ENCODE measurements around the gene WRAP53.

The WRAP53 gene

GRCh38 chr17:7712111-7712771 is 24.0 kb downstream of the WRAP53 start:
- Mint-ChIP-seq H3K27ac (no peak overlapping the region), H3K9me3 (ENCODE audit: low read depth) (no peaks in the 10 kb centered on the region), H3K4me1 (ENCODE audit: low read depth) (peaks cover 22% of the 10 kb centered on the region), H3K36me3 (peaks cover 3% of the 10 kb centered on the region), H3K4me3 (no peak overlapping the region), H3K27me3 (peaks cover 21% of the 10 kb centered on the region)

GRCh38 chr17:7713782-7714181 is 25.5 kb downstream of the WRAP53 start:
- no peaks in the 10 kb centered on the region for H3K9me3 Mint-ChIP-seq (ENCODE audit: low read depth)
- peaks cover 33% of the 10 kb centered on the region for H3K4me1 Mint-ChIP-seq (ENCODE audit: low read depth)
- no peak overlapping the region for H3K27ac Mint-ChIP-seq
- H3K4me3 Mint-ChIP-seq: no peak overlapping the region
- H3K27me3 Mint-ChIP-seq: peaks cover 28% of the 10 kb centered on the region
- peaks cover 3% of the 10 kb centered on the region for H3K36me3 Mint-ChIP-seq

- Mint-ChIP-seq H3K9me3 (ENCODE audit: low read depth) (no peaks in the 10 kb centered on the region), H3K27ac (no peak overlapping the region), H3K27me3 (peaks cover 29% of the 10 kb centered on the region), H3K4me3 (no peak overlapping the region), H3K36me3 (peaks cover 3% of the 10 kb centered on the region), H3K4me1 (ENCODE audit: low read depth) (peaks cover 31% of the 10 kb centered on the region)
Measured at GRCh38 chr17:7714721-7715594, 26.7 kb downstream of the WRAP53 start.

- H3K27me3 Mint-ChIP-seq: peaks cover 33% of the 10 kb centered on the region
- H3K27ac Mint-ChIP-seq: no peak overlapping the region
- peaks cover 22% of the 10 kb centered on the region for H3K4me1 Mint-ChIP-seq (ENCODE audit: low read depth)
- H3K9me3 Mint-ChIP-seq (ENCODE audit: low read depth): no peaks in the 10 kb centered on the region
- peak overlapping the region; percentile 74 for H3K4me3 Mint-ChIP-seq
- peaks cover 3% of the 10 kb centered on the region for H3K36me3 Mint-ChIP-seq
Measured at GRCh38 chr17:7715936-7716886, 27.9 kb downstream of the WRAP53 start.

- H3K27ac Mint-ChIP-seq: no peak within 1 kb of the TSS
- peak within 1 kb of the TSS; percentile 80 for H3K4me3 Mint-ChIP-seq
- no peaks in the 10 kb centered on the region for H3K36me3 Mint-ChIP-seq
- peaks cover 20% of the 10 kb centered on the region for H3K4me1 Mint-ChIP-seq (ENCODE audit: low read depth)
- H3K9me3 Mint-ChIP-seq (ENCODE audit: low read depth): no peaks in the 10 kb centered on the region
- peaks cover 29% of the 10 kb centered on the region for H3K27me3 Mint-ChIP-seq
Measured at GRCh38 chr17:7716901-7717755, 28.9 kb downstream of the WRAP53 start, which contains the start of gene DNAH2. DNAH2 (plus strand) TSS chr17:7717744; CDS start chr17:7719735, 1,991 bp downstream.

DNA sequence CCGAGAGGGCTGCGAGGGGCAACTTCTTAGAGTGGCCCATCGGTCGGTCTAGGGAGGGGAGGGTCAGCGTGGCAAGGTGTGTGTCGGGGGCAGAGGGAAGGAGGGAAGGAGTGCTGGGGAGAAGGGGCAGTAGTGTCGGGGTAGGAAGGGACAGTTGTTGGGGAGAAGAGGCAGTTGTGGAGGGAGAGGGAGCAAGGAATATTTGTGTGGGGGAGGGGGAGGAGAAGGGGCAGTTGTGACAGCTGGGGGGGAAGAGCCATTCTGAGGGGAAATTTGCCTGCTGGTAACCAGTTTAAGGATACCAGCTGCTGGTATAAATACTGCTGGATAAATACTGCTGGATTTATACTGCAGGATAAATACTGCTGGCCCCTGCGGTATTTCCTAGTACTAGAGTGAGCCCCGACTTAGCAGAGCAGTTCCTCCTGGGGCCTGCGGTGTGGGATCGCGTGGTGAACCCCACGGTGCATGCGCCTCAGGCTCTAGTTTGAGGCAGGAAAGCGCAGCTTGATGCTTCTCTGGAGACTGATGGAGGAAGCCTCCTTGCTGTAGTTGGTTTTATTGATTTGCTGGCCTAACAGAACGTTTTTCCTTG is 29.6 kb downstream of the WRAP53 start:
- H3K4me3 Mint-ChIP-seq: peak overlapping the region; percentile 80
- peaks cover 31% of the 10 kb centered on the region for H3K27me3 Mint-ChIP-seq
- no peaks in the 10 kb centered on the region for H3K36me3 Mint-ChIP-seq
- no peak overlapping the region for H3K27ac Mint-ChIP-seq
- H3K9me3 Mint-ChIP-seq (ENCODE audit: low read depth): no peaks in the 10 kb centered on the region
- peaks cover 18% of the 10 kb centered on the region for H3K4me1 Mint-ChIP-seq (ENCODE audit: low read depth)

DNA sequence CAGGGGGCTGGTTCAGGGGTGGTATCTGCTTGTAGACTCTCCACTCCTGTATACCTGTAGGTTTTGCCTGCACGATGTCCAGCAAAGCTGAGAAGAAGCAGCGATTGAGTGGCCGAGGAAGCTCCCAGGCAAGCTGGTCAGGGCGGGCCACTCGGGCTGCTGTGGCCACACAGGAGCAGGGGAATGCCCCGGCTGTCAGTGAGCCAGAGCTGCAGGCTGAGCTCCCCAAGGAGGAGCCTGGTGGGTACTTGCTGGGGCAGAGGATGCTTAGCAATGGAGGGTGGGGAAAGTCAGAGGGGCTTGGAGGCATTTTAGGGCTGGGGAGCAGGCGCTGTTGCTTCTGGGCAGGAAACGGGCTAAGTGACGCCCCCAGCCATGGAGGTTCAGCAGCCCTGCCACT is 31.4 kb downstream of the WRAP53 start:
- Mint-ChIP-seq H3K36me3 (no peaks in the 10 kb centered on the region), H3K27me3 (peaks cover 31% of the 10 kb centered on the region), H3K9me3 (ENCODE audit: low read depth) (no peaks in the 10 kb centered on the region), H3K4me3 (no peak overlapping the region), H3K4me1 (ENCODE audit: low read depth) (peaks cover 17% of the 10 kb centered on the region), H3K27ac (no peak overlapping the region)

DNA sequence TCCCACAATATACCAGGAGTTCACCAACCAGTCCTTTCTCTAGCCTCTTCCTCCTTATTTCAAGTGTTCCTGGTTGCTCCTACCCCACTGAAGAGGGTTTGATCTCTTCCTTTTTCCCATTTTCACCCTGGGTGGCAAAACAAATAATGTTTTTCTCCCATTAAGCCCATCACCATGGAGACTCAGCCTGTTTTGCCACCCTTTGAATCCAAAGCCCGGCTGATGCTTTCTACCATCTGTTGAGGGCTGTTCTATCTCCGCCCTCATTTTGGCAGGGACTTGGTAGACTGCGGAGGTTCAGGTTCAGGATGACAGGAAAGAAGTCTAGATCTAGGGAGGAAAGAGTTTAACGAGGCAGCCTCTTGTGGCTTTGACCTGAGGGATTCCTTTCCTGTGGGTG is 31.8 kb downstream of the WRAP53 start:
- Mint-ChIP-seq H3K27ac (no peak overlapping the region), H3K9me3 (ENCODE audit: low read depth) (no peaks in the 10 kb centered on the region), H3K36me3 (no peaks in the 10 kb centered on the region), H3K4me3 (no peak overlapping the region), H3K4me1 (ENCODE audit: low read depth) (peaks cover 17% of the 10 kb centered on the region), H3K27me3 (peaks cover 31% of the 10 kb centered on the region)

GRCh38 chr17:7721612-7722011 is 33.3 kb downstream of the WRAP53 start:
- no peaks in the 10 kb centered on the region for H3K36me3 Mint-ChIP-seq

GRCh38 chr17:7727886-7728285 is 39.6 kb downstream of the WRAP53 start:
- H3K36me3 Mint-ChIP-seq: no peaks in the 10 kb centered on the region
- no peak overlapping the region for H3K27ac Mint-ChIP-seq
- no peaks in the 10 kb centered on the region for H3K9me3 Mint-ChIP-seq (ENCODE audit: low read depth)
- no peaks in the 10 kb centered on the region for H3K4me1 Mint-ChIP-seq (ENCODE audit: low read depth)
- H3K4me3 Mint-ChIP-seq: no peak overlapping the region
- H3K27me3 Mint-ChIP-seq: peaks cover 17% of the 10 kb centered on the region

More at GRCh38 chr17:7721612-7722011, 33.3 kb downstream of the WRAP53 start:
- Mint-ChIP-seq H3K4me1 (ENCODE audit: low read depth) (peaks cover 13% of the 10 kb centered on the region), H3K4me3 (no peak overlapping the region), H3K27ac (no peak overlapping the region), H3K9me3 (ENCODE audit: low read depth) (no peaks in the 10 kb centered on the region), H3K27me3 (peaks cover 28% of the 10 kb centered on the region)

DNA sequence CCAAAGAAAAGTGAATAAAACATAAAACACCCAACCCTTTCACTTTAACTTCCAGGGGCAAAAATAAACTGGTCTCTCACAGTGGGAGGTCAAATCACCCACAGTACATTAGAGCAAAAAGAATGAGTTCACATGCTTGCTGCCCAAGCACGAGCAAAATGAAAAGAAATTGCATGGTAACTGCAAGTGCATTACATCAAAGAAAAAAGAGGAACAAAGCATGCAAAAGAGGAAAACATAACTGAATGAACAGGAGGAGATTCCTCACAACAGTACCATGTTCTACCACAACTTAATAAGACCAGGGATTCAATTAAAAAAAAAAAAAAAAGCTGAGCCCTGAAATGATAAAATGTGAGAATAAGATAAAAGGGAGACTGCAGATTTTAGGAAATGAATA is 41.5 kb downstream of the WRAP53 start:
- no peaks in the 10 kb centered on the region for H3K4me1 Mint-ChIP-seq (ENCODE audit: low read depth)
- no peaks in the 10 kb centered on the region for H3K9me3 Mint-ChIP-seq (ENCODE audit: low read depth)
- no peaks in the 10 kb centered on the region for H3K36me3 Mint-ChIP-seq
- no peak overlapping the region for H3K4me3 Mint-ChIP-seq
- peaks cover 11% of the 10 kb centered on the region for H3K27me3 Mint-ChIP-seq
- H3K27ac Mint-ChIP-seq: no peak overlapping the region

GRCh38 chr17:7732981-7733539 is 44.8 kb downstream of the WRAP53 start:
- no peaks in the 10 kb centered on the region for H3K9me3 Mint-ChIP-seq (ENCODE audit: low read depth)
- H3K36me3 Mint-ChIP-seq: no peaks in the 10 kb centered on the region
- no peak overlapping the region for H3K27ac Mint-ChIP-seq
- H3K27me3 Mint-ChIP-seq: peaks cover 2% of the 10 kb centered on the region
- H3K4me1 Mint-ChIP-seq (ENCODE audit: low read depth): no peaks in the 10 kb centered on the region
- no peak overlapping the region for H3K4me3 Mint-ChIP-seq

DNA sequence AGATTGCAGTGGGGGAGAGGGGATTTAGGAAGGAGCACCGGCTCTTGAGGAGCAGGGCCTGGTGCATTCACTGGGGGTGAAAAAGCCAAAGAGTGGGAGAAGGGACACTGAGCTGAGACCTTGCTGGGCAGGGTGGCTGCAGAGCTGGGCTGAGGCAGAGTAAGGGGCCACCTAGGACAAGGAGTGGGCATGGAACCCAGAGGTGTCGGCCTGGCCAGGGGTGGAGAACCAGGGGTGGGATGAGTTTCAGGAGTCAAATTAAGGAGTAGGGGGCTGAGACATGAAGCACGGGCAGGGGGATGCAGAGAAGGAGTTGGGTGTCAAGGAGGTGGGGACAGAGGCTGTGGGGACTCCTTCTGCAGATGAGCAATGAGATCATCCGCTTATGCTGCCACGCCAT is 49.3 kb downstream of the WRAP53 start:
- Mint-ChIP-seq H3K4me1 (ENCODE audit: low read depth) (no peaks in the 10 kb centered on the region), H3K27me3 (peaks cover 11% of the 10 kb centered on the region), H3K36me3 (no peaks in the 10 kb centered on the region), H3K9me3 (ENCODE audit: low read depth) (no peaks in the 10 kb centered on the region), H3K4me3 (no peak overlapping the region), H3K27ac (no peak overlapping the region)
